Osteocyte (in vitro differentiated cells): ENCODE results near the gene PPP1R13L. TPM values are rescaled to one million over a fixed set of nuclear protein-coding genes. Genes with fewer than 3 reads are reported as not detected.
A peak's percentile ranks its signal among the peaks of the same experiment; 100 is the strongest.
"Not testable (repeated sequence)": the region's sequence is repeated elsewhere in the genome, so short reads cannot be mapped to it uniquely, and the experiment has no call there.

Source experiments
- DNase-seq: peaks from one replicate; pipeline ENCODE4 v3.0.0; 2021; ENCODE audit warnings: mixed read lengths; ENCODE audit not compliant: unreplicated experiment; ENCODE audit errors: extremely low spot score
- H3K27ac Mint-ChIP-seq: one replicate; pipeline ENCODE4 v1.8.0; 2021; ENCODE audit warnings: mild to moderate bottlenecking, mixed read lengths; ENCODE audit not compliant: unreplicated experiment
- H3K27me3 Mint-ChIP-seq: one replicate; pipeline ENCODE4 v1.8.0; 2021; ENCODE audit warnings: mixed read lengths; ENCODE audit not compliant: unreplicated experiment
- H3K36me3 Mint-ChIP-seq: one replicate; pipeline ENCODE4 v1.8.0; 2021; ENCODE audit warnings: mixed read lengths; ENCODE audit not compliant: unreplicated experiment
- H3K4me1 Mint-ChIP-seq: one replicate; pipeline ENCODE4 v1.8.0; 2021; ENCODE audit warnings: mixed read lengths; ENCODE audit not compliant: unreplicated experiment
- H3K4me3 Mint-ChIP-seq: one replicate; pipeline ENCODE4 v1.8.0; 2021; ENCODE audit warnings: mild to moderate bottlenecking, moderate library complexity, mixed read lengths; ENCODE audit not compliant: unreplicated experiment
- H3K9me3 Mint-ChIP-seq: one replicate; pipeline ENCODE4 v1.8.0; 2021; ENCODE audit warnings: mixed read lengths; ENCODE audit not compliant: unreplicated experiment
- total RNA-seq: library from RNA; stranded (reverse); gene quantifications from 2 replicates; pipeline ENCODE4 v1.2.1, GENCODE V29; 2021
- TF ChIP-seq, protein P1 (sequence below): fragments of 200-600 bp; sonication (generic); IDR thresholded peaks from 2 replicates; pipeline ENCODE4 v1.5.0; 2021; ENCODE audit warnings: antibody characterized with exemption, mild to moderate bottlenecking, moderate library complexity

PPP1R13L gene
- total RNA-seq, 1 donor from 2014 or later: 53.5 TPM

DNA sequence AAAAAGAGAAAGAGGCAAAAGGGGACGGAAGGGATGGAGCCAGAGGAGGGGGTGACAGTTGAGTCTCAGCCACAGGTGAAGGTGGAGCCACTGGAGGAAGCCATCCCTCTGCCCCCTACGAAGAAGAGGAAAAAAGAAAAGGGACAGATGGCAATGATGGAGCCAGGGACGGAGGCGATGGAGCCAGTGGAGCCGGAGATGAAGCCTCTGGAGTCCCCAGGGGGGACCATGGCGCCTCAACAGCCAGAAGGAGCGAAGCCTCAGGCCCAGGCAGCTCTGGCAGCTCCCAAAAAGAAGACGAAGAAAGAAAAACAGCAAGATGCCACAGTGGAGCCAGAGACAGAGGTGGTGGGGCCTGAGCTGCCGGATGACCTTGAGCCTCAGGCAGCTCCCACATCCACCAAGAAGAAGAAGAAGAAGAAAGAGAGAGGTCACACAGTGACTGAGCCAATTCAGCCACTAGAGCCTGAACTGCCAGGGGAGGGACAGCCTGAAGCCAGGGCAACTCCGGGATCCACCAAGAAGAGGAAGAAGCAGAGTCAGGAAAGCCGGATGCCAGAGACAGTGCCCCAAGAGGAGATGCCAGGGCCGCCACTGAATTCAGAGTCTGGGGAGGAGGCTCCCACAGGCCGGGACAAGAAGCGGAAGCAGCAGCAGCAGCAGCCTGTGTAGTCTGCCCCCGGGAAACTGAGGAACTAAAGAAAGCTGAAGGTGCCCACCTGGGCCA lies 4.1 kb upstream of the PPP1R13L start:
- Mint-ChIP-seq H3K4me3 (peak overlapping the region; percentile 14), H3K4me1 (peaks cover 29% of the 10 kb centered on the region), H3K27ac (peak overlapping the region; percentile 52), H3K9me3 (no peaks in the 10 kb centered on the region), H3K36me3 (peaks cover 18% of the 10 kb centered on the region), H3K27me3 (no peaks in the 10 kb centered on the region)
- TF ChIP-seq, protein P1, sequence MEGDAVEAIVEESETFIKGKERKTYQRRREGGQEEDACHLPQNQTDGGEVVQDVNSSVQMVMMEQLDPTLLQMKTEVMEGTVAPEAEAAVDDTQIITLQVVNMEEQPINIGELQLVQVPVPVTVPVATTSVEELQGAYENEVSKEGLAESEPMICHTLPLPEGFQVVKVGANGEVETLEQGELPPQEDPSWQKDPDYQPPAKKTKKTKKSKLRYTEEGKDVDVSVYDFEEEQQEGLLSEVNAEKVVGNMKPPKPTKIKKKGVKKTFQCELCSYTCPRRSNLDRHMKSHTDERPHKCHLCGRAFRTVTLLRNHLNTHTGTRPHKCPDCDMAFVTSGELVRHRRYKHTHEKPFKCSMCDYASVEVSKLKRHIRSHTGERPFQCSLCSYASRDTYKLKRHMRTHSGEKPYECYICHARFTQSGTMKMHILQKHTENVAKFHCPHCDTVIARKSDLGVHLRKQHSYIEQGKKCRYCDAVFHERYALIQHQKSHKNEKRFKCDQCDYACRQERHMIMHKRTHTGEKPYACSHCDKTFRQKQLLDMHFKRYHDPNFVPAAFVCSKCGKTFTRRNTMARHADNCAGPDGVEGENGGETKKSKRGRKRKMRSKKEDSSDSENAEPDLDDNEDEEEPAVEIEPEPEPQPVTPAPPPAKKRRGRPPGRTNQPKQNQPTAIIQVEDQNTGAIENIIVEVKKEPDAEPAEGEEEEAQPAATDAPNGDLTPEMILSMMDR: no peak
- DNase-seq: no peak

DNA sequence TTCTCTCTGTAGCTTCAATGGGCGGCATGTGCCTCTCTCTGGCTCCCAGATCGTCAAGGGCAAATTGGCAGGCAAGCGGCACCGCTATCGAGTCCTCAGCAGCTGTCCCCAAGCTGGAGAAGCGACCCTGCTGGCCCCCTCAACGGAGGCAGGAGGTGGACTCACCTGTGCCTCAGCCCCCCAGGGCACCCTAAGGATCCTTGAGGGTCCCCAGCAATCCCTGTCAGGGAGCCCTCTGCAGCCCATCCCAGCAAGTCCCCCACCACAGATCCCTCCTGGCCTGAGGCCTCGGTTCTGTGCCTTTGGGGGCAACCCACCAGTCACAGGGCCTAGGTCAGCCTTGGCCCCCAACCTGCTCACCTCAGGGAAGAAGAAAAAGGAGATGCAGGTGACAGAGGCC lies 3.3 kb upstream of the PPP1R13L start:
- no peaks in the 10 kb centered on the region for H3K27me3 Mint-ChIP-seq
- H3K36me3 Mint-ChIP-seq: peaks cover 10% of the 10 kb centered on the region
- peak overlapping the region; percentile 51 for H3K4me3 Mint-ChIP-seq
- peak overlapping the region; percentile 52 for H3K27ac Mint-ChIP-seq
- peaks cover 38% of the 10 kb centered on the region for H3K4me1 Mint-ChIP-seq
- no peaks in the 10 kb centered on the region for H3K9me3 Mint-ChIP-seq
- TF ChIP-seq, protein P1: no peak
- DNase-seq: no peak

DNA sequence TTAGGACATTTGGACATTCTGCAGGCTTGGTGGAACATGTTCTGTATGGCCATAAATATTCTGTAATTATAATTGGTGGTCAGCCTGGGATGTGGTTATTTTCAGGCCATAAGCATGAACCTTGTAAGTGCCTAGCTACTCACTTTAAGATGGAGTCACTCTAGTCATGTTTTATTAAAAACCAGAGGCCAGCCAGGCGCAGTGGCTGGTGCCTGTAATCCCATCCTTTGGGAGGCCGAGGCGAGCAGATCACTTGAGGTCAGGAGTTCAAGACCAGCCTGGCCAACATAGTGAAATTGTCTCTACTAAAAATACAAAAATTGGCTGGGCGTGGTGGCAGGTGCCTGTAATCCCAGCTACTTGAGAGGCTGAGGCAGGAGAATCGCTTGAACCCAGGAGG lies 2.7 kb upstream of the PPP1R13L start:
- H3K4me1 Mint-ChIP-seq: peaks cover 43% of the 10 kb centered on the region
- DNase-seq, H3K36me3 Mint-ChIP-seq, H3K27me3 Mint-ChIP-seq, H3K27ac Mint-ChIP-seq, H3K9me3 Mint-ChIP-seq: not testable (repeated sequence)
- peak overlapping the region; percentile 42 for H3K4me3 Mint-ChIP-seq

DNA sequence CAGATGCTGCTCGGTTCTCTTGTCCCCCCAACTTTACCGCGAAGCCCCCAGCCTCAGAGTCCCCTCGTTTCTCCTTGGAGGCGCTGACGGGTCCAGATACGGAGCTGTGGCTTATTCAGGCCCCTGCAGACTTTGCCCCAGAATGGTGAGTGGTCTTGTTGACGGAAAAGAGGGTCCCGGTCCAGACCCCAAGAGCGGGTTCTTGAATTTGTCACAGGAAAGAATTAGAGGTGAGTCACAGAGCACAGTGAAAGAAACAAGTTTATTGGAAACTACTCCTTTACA lies 2.2 kb upstream of the PPP1R13L start:
- H3K4me1 Mint-ChIP-seq: peaks cover 47% of the 10 kb centered on the region
- no peaks in the 10 kb centered on the region for H3K27me3 Mint-ChIP-seq
- TF ChIP-seq, protein P1: no peak
- H3K9me3 Mint-ChIP-seq: no peaks in the 10 kb centered on the region
- peak overlapping the region; percentile 97 for H3K4me3 Mint-ChIP-seq
- H3K27ac Mint-ChIP-seq: no peak overlapping the region
- H3K36me3 Mint-ChIP-seq: peaks cover 4% of the 10 kb centered on the region
- DNase-seq: no peak

DNA sequence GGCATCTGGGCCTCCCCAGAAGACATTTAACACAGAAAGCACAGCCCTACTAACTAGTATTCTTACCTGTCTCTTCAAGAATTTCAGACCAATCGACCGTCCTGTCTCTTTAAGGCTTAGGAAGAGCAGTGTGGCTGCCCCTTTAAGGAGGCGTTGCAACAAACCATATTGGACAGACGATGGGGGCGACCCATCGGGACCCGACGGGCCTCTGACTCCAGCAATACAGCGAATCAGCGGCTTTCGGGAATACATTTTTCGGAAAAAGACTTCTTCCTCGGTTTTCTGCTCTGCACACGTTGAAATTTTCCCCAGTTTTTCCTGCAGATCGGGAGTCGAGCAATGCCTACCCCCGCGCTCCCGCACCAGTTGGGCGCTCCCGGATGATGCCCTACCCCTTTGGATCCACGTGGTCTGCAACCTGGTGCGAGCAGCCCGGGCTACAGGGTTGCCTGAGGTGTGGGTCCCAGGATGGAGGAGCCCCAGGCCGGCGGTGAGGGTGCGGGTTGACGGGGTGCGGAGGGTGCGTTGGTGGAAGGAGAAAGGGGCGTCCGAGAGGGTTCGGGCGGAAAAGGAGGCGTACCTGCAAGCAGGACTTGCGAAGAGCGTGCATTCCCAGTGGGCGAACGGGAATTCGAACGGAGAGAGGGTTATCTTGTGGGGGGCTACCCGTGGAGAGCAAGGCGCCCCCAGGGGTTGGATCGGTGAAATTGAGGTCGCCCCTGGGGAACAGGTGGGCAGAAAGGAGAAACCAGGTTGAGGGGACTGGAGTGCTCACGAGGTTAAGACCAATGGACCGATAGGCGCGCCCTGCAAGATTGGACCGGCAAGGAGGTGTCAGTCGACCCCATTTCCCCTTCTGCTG lies 1.6 kb upstream of the PPP1R13L start, which contains the start of gene POLR1G:
Gene POLR1G (plus strand): TSS at position 419 of the 865 bp plus-strand sequence. CDS start 53 bp downstream, at position 472.
- Mint-ChIP-seq H3K27me3 (no peaks in the 10 kb centered on the region), H3K36me3 (peaks cover 4% of the 10 kb centered on the region)

More for the DNA sequence above, 1.6 kb upstream of the PPP1R13L start, which contains the start of gene POLR1G:
- no peaks in the 10 kb centered on the region for H3K9me3 Mint-ChIP-seq
- H3K4me1 Mint-ChIP-seq: peaks cover 51% of the 10 kb centered on the region
- H3K4me3 Mint-ChIP-seq: peak within 1 kb of the TSS; percentile 97
- TF ChIP-seq, protein P1: no peak
- peak within 1 kb of the TSS; percentile 95 for H3K27ac Mint-ChIP-seq
- peak; percentile 92 for DNase-seq
